ENCODE measurements around the gene ACACA.

The ACACA gene

GRCh38 chr17:37261286-37261685 lies 145.3 kb downstream of the ACACA start:
- no peak for DNase-seq (ENCODE audit: low read depth)
- H3K4me3 ChIP-seq (ENCODE audit: low read depth, low read length), result no peak overlapping the region
- no peak for TF ChIP-seq CTCF (IDR thresholded peaks at IDR 0.05; ENCODE audit: insufficient read depth, low read depth, low read length, missing control alignments)

- H3K4me3 ChIP-seq (ENCODE audit: low read depth, low read length), result no peak overlapping the region
- no peak for DNase-seq (ENCODE audit: low read depth)
- no peak for TF ChIP-seq CTCF (IDR thresholded peaks at IDR 0.05; ENCODE audit: insufficient read depth, low read depth, low read length, missing control alignments)
These were observed 147.5 kb downstream of the ACACA start for GRCh38 chr17:37259030-37259735.

GRCh38 chr17:37256627-37257026 lies 150.0 kb downstream of the ACACA start:
- TF ChIP-seq CTCF (IDR thresholded peaks at IDR 0.05; ENCODE audit: insufficient read depth, low read depth, low read length, missing control alignments), result no peak
- no peak for DNase-seq (ENCODE audit: low read depth)
- H3K4me3 ChIP-seq (ENCODE audit: low read depth, low read length), result no peak overlapping the region

- TF ChIP-seq CTCF (IDR thresholded peaks at IDR 0.05; ENCODE audit: insufficient read depth, low read depth, low read length, missing control alignments), result no peak
- DNase-seq (ENCODE audit: low read depth), result no peak
- H3K4me3 ChIP-seq (ENCODE audit: low read depth, low read length), result no peak overlapping the region
These were observed 151.2 kb downstream of the ACACA start for GRCh38 chr17:37255432-37255831.

- no peak overlapping the region for H3K4me3 ChIP-seq (ENCODE audit: low read depth, low read length)
- TF ChIP-seq CTCF (IDR thresholded peaks at IDR 0.05; ENCODE audit: insufficient read depth, low read depth, low read length, missing control alignments), result no peak
- DNase-seq (ENCODE audit: low read depth), result no peak
These were observed 158.8 kb downstream of the ACACA start for GRCh38 chr17:37247825-37248224.

GRCh38 chr17:37246085-37246484 lies 160.6 kb downstream of the ACACA start:
- no peak for DNase-seq (ENCODE audit: low read depth)
- no peak for TF ChIP-seq CTCF (IDR thresholded peaks at IDR 0.05; ENCODE audit: insufficient read depth, low read depth, low read length, missing control alignments)
- no peak overlapping the region for H3K4me3 ChIP-seq (ENCODE audit: low read depth, low read length)

- no peak for DNase-seq (ENCODE audit: low read depth)
- no peak for TF ChIP-seq CTCF (IDR thresholded peaks at IDR 0.05; ENCODE audit: insufficient read depth, low read depth, low read length, missing control alignments)
- no peak overlapping the region for H3K4me3 ChIP-seq (ENCODE audit: low read depth, low read length)
These were observed 166.3 kb downstream of the ACACA start for GRCh38 chr17:37240381-37240780.
